Breast epithelium (tissue), 4 donors: ENCODE measurements around the gene INAVA. TPM values are rescaled to one million over a fixed set of nuclear protein-coding genes. Genes with fewer than 3 reads are reported as not detected.

Experiments
- DNase-seq, 2 donors: peaks; one replicate each; pipeline ENCODE4 v3.0.0-alpha.2; 2019; ENCODE audit warnings: low spot score in 2 of 2
- H3K27ac ChIP-seq, 2 donors: fragments of 200-600 bp; sonication (generic) in 1 of 2; one replicate each; pipeline ENCODE4 v1.5.1; 2016 to 2019; ENCODE audit warnings: mild to moderate bottlenecking in 1 of 2
- H3K27me3 ChIP-seq, 2 donors: fragments of 200-600 bp; sonication (generic) in 1 of 2; one replicate each; pipeline versions ENCODE4 v1.5.1 to v1.6.0; 2017 to 2019; ENCODE audit warnings: control low read depth in 1 of 2, mild to moderate bottlenecking in 1 of 2
- H3K36me3 ChIP-seq: fragments of 200-600 bp; one replicate; pipeline ENCODE4 v1.5.1; 2019
- H3K4me1 ChIP-seq, 2 donors: fragments of 200-600 bp; sonication (generic); one replicate each; pipeline ENCODE4 v1.5.1; 2016 to 2019; ENCODE audit warnings: control low read depth in 1 of 2
- H3K4me3 ChIP-seq, 3 donors: fragments of 200-600 bp; sonication (generic); 1 replicate in 2 of 3; 2 replicates in 1 of 3; pipeline ENCODE4 v1.5.1; 2016 to 2019; ENCODE audit warnings: mild to moderate bottlenecking in 3 of 3, moderate library complexity in 2 of 3
- H3K9me3 ChIP-seq, 2 donors: fragments of 200-600 bp; sonication (generic) in 1 of 2; one replicate each; pipeline ENCODE4 v1.5.1; 2016 to 2019; ENCODE audit warnings: control low read depth in 1 of 2
- POLR2A ChIP-seq: fragments of 450-650 bp; IDR thresholded peaks from one replicate; pipeline ENCODE4 v1.6.1; 2016; ENCODE audit warnings: antibody characterized with exemption, mild to moderate bottlenecking, moderate library complexity
- POLR2AphosphoS5 ChIP-seq, 3 donors: sonication (generic); formaldehyde crosslinking; IDR thresholded peaks; one replicate each; pipeline ENCODE4 v1.6.1; 2017; ENCODE audit warnings: antibody characterized with exemption in 3 of 3
- intact Hi-C: fragments of 100-400 bp; cut with DNase I; formaldehyde crosslinking; loops from one replicate; pipeline ENCODE4 v1.15.1; 2023; ENCODE audit warnings: low total_unique reads
- total RNA-seq, 3 donors: library from RNA; depleted of rRNA; stranded (reverse); fragments of >200 nt; gene quantifications; one replicate each; pipeline ENCODE4 v1.1.0, GENCODE V29; 2016
- TF ChIP-seq, protein P1 (sequence below), 3 donors: fragments of 450-650 bp; IDR thresholded peaks; one replicate each; pipeline ENCODE4 v1.5.1; 2016 to 2017; ENCODE audit warnings: antibody characterized with exemption in 3 of 3, mild to moderate bottlenecking in 3 of 3, moderate library complexity in 3 of 3

INAVA gene
- total RNA-seq, 3 donors from 2014 or later: 1.0 to 7.5 TPM; not detected in 1

DNA sequence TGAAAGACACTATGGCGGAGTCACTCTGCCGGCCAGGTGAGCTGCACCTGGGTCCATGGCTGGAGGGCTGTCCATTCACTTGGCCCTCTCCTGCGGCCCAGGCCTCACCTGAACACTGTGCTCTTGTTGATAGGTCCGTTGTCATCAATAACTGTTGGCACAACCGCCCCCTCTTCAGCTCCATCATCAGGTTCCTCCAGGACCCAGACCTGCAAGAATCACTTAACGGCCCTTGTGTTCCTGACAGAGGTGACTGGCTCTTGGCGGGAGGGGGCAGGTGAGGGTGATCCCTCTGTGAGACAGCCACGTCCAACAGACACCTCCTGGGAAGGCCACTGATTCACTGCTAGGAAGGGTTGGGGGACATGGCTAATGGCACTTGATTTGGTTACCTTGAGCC, 54.9 kb downstream of the INAVA start:
- H3K36me3 ChIP-seq: no peaks in the 10 kb centered on the region
- peaks cover 4 to 5% of the 10 kb centered on the region in 2 donors for H3K9me3 ChIP-seq
- H3K4me3 ChIP-seq: no peak overlapping the region
- intact Hi-C loops: no loop called here
- H3K27me3 ChIP-seq: no peaks in the 10 kb centered on the region
- no peak for DNase-seq
- no peak overlapping the region for H3K27ac ChIP-seq
- H3K4me1 ChIP-seq: no peaks in the 10 kb centered on the region
- TF ChIP-seq, protein P1, sequence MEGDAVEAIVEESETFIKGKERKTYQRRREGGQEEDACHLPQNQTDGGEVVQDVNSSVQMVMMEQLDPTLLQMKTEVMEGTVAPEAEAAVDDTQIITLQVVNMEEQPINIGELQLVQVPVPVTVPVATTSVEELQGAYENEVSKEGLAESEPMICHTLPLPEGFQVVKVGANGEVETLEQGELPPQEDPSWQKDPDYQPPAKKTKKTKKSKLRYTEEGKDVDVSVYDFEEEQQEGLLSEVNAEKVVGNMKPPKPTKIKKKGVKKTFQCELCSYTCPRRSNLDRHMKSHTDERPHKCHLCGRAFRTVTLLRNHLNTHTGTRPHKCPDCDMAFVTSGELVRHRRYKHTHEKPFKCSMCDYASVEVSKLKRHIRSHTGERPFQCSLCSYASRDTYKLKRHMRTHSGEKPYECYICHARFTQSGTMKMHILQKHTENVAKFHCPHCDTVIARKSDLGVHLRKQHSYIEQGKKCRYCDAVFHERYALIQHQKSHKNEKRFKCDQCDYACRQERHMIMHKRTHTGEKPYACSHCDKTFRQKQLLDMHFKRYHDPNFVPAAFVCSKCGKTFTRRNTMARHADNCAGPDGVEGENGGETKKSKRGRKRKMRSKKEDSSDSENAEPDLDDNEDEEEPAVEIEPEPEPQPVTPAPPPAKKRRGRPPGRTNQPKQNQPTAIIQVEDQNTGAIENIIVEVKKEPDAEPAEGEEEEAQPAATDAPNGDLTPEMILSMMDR (IDR thresholded peaks at IDR 0.05): no peak
- TF ChIP-seq POLR2A (no peak), POLR2AphosphoS5 (IDR thresholded peaks at IDR 0.05) (no peak)

DNA sequence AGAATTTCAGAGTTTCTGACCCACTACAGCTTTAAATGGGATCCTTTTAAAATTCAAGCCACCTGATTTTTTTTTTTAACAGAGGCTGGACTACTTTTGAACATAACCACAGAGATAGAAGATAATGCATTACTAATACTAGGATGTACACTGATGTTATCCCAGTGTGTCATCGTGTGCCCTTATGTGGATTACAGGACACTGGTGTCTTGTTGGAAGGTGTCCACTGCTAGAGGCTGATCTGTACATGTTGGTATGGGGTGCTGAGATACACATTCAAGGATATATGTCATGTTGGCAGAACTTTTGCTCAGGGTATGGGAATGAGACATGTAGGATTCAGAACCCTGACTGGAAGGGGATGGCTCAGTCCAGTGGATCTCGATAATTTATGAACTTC, 56.3 kb downstream of the INAVA start:
- Histone ChIP-seq H3K4me1 (no peaks in the 10 kb centered on the region), H3K4me3 (no peak overlapping the region), H3K27ac (no peak overlapping the region), H3K27me3 (no peaks in the 10 kb centered on the region), H3K36me3 (no peaks in the 10 kb centered on the region), H3K9me3 (peaks cover 4 to 5% of the 10 kb centered on the region in 2 donors)
- intact Hi-C loops: no loop called here
- DNase-seq: no peak
- TF ChIP-seq, protein P1 (IDR thresholded peaks at IDR 0.05): no peak
- TF ChIP-seq POLR2AphosphoS5 (IDR thresholded peaks at IDR 0.05) (no peak), POLR2A (no peak)

DNA sequence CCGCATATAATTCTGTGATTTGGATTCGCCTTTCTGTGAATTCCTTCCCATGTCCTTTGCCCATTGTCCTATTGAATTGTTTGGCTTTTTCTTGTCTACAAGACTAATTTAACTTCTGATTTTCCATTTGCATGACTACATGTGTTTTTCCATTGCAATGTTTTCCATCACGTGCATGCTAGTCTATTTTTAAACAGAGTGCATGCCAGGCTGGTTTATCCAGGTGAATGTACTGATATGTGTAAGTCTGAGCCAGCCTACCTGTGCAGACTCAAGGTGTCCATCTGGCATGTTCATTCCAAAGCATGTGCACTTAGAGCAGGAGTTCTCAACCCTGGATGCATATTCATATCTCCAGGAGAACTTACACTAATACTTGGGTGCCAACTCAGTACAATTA, 59.7 kb downstream of the INAVA start:
- no peak overlapping the region for H3K27ac ChIP-seq
- H3K4me3 ChIP-seq: no peak overlapping the region
- no peaks in the 10 kb centered on the region for H3K4me1 ChIP-seq
- intact Hi-C loops: no loop called here
- no peaks in the 10 kb centered on the region for H3K36me3 ChIP-seq
- TF ChIP-seq POLR2AphosphoS5 (IDR thresholded peaks at IDR 0.05) (no peak), POLR2A (no peak)
- TF ChIP-seq, protein P1 (IDR thresholded peaks at IDR 0.05): no peak
- no peaks in the 10 kb centered on the region for H3K27me3 ChIP-seq
- DNase-seq: no peak
- H3K9me3 ChIP-seq: no peaks in the 10 kb centered on the region

DNA sequence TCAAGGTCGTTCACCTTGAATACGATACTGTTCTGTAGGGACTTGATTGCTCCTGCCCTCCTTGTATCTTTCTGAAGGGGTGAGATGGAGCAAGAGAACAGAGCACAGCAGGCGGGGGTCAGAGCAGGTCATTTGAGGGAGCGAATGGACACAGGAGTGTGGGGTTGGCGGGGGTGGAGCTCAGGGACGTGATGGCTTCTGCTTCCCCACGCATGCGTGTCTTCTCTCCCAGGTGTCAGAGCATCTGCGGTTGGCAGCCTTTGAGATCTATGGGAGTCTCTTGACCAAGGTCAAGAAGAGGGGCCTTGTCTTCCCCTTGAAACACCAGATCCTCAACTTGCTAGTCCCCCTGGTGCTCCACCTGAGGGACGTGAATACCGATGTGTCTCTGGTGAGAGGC, 63.9 kb downstream of the INAVA start:
- H3K4me3 ChIP-seq: no peak overlapping the region
- H3K4me1 ChIP-seq: no peaks in the 10 kb centered on the region
- H3K27ac ChIP-seq: no peak overlapping the region
- DNase-seq: no peak
- H3K27me3 ChIP-seq: no peaks in the 10 kb centered on the region
- intact Hi-C loops: no loop called here
- H3K9me3 ChIP-seq: no peaks in the 10 kb centered on the region
- TF ChIP-seq, protein P1 (IDR thresholded peaks at IDR 0.05): no peak
- no peak for TF ChIP-seq POLR2AphosphoS5 (IDR thresholded peaks at IDR 0.05)
- TF ChIP-seq POLR2A: no peak
- H3K36me3 ChIP-seq: no peaks in the 10 kb centered on the region

DNA sequence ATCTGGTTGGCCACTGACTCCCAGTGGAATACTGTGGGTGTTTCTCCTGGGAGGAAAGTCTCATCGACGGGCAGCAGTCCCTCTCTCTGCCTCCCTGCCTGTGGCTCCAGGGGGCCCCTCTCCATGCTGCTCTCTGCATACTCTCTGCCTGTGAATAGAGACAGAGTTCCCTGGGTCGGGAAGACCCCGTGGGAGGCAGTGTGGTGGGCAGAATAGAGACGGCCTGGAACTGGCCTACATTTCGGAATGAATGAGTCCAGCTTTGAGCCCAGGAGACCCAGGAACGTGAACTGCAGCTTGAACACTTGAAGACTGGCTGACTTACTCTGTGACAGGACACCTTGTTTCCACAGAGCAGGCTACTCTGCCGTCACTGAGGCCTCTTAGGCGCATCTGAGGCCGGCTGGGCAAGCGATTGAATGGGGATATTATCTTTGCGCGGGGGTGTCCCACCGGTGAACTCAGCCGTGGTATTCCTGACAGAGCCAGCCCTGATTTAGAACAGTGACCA, 64.8 kb downstream of the INAVA start:
- no peak overlapping the region for H3K27ac ChIP-seq
- H3K27me3 ChIP-seq: no peaks in the 10 kb centered on the region
- no peaks in the 10 kb centered on the region for H3K4me1 ChIP-seq
- intact Hi-C loops: no loop called here
- H3K9me3 ChIP-seq: no peaks in the 10 kb centered on the region
- DNase-seq: no peak
- H3K36me3 ChIP-seq: no peaks in the 10 kb centered on the region
- TF ChIP-seq POLR2AphosphoS5 (IDR thresholded peaks at IDR 0.05) (no peak), POLR2A (no peak)
- TF ChIP-seq, protein P1 (IDR thresholded peaks at IDR 0.05): no peak
- H3K4me3 ChIP-seq: no peak overlapping the region
